Esophagus muscularis mucosa (tissue), 4 donors: Measurements from ENCODE around the gene BAIAP2. TPM values are rescaled to one million over a fixed set of nuclear protein-coding genes. Genes with fewer than 3 reads are reported as not detected.

Experiments
- DNase-seq: peaks from one replicate; pipeline ENCODE4 v3.0.0-alpha.2; 2017; ENCODE audit errors: extremely low spot score
- H3K27ac ChIP-seq, 4 donors: fragments of 200-600 bp; sonication (generic); replicated peaks in 1 of 4; 1 replicate in 3 of 4; 2 replicates in 1 of 4; pipeline ENCODE4 v1.5.1; 2016 to 2019; ENCODE audit warnings: mild to moderate bottlenecking in 1 of 4
- H3K27me3 ChIP-seq, 4 donors: fragments of 200-600 bp; sonication (generic); one replicate each; pipeline versions ENCODE4 v1.5.1 to v1.6.0; 2016 to 2019
- H3K36me3 ChIP-seq, 4 donors: fragments of 200-600 bp; sonication (generic); one replicate each; pipeline ENCODE4 v1.5.1; 2016 to 2019
- H3K4me1 ChIP-seq, 4 donors: fragments of 200-600 bp; sonication (generic); one replicate each; pipeline ENCODE4 v1.5.1; 2016 to 2019
- H3K4me3 ChIP-seq, 4 donors: fragments of 200-600 bp; sonication (generic); 1 replicate in 2 of 4; 2 replicates in 2 of 4; pipeline ENCODE4 v1.5.1; 2016 to 2019; ENCODE audit warnings: mild to moderate bottlenecking in 4 of 4, moderate library complexity in 1 of 4
- H3K9me3 ChIP-seq, 4 donors: fragments of 200-600 bp; sonication (generic); 1 replicate in 3 of 4; 2 replicates in 1 of 4; pipeline ENCODE4 v1.5.1; 2016 to 2019
- CTCF ChIP-seq, 3 experiments: fragments of 200-600 bp in 2 of 3; fragments of 450-650 bp in 1 of 3; sonication (generic) in 2 of 3; IDR thresholded peaks; one replicate each; pipeline ENCODE4 v1.5.1; 2017 to 2019; ENCODE audit warnings: antibody characterized with exemption in 3 of 3, mild to moderate bottlenecking in 2 of 3, moderate library complexity in 1 of 3
- EP300 ChIP-seq: sonication (generic); formaldehyde crosslinking; IDR thresholded peaks from one replicate; pipeline ENCODE4 v1.6.1; 2017; ENCODE audit warnings: antibody characterized with exemption
- POLR2A ChIP-seq: fragments of 450-650 bp; IDR thresholded peaks from one replicate; pipeline ENCODE4 v1.6.1; 2017; ENCODE audit warnings: antibody characterized with exemption, moderate library complexity, mild to moderate bottlenecking, low read depth
- POLR2AphosphoS5 ChIP-seq, 2 donors: sonication (generic); formaldehyde crosslinking; IDR thresholded peaks; one replicate each; pipeline ENCODE4 v1.6.1; 2017; ENCODE audit warnings: antibody characterized with exemption in 2 of 2
- WGBS: methylation state at CpG from one replicate; pipeline ENCODE4 v1.1.5; 2018; 5-methylcytosine and 5-hydroxymethylcytosine counted together
- intact Hi-C: fragments of 100-400 bp; cut with DNase I; formaldehyde crosslinking; loops from one replicate; pipeline ENCODE4 v1.15.1; 2023
- total RNA-seq, 4 donors: library from RNA; depleted of rRNA; stranded (reverse); fragments of >200 nt; gene quantifications; one replicate each; pipeline versions ENCODE4 v1.1.0 to v1.2.1, GENCODE V29; 2016

Gene BAIAP2
- total RNA-seq, 4 donors from 2014 or later: 31.1 to 54.5 (median 36.7) TPM

DNA sequence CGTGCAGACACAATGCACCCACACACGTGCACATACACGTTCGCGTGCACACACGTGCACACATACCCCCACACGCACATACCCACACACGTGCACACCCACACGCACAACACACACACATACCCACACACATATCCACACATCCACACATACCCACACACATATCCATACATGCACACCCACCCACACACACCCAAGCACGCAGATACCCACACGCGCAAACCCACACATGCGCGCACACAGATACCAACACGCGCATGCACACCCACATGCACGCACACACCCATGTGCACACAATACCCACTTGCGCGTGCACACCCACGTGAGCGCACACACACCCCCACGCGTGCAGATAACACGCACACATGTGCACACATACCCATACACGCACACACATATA lies 103.5 kb downstream of the BAIAP2 start:
- H3K4me1 ChIP-seq: peaks cover 9 to 23% (median 10%) of the 10 kb centered on the region in 4 donors
- H3K4me3 ChIP-seq: no peak overlapping the region
- H3K9me3 ChIP-seq: no peaks in the 10 kb centered on the region
- WGBS: 93% methylated on average over 25 of the region's 25 CpGs
- TF ChIP-seq POLR2A (no peak), POLR2AphosphoS5 (IDR thresholded peaks at IDR 0.05) (no peak), EP300 (no peak), CTCF (IDR thresholded peaks at IDR 0.05) (no peak)
- intact Hi-C loops: no loop called here
- H3K27me3 ChIP-seq: no peaks in the 10 kb centered on the region
- H3K27ac ChIP-seq: no peak overlapping the region
- peaks cover 0 to 5% (median 0%) of the 10 kb centered on the region in 4 donors for H3K36me3 ChIP-seq
- no peak for DNase-seq

GRCh38 chr17:81139428-81139827 lies 104.5 kb downstream of the BAIAP2 start:
- Histone ChIP-seq H3K27ac (no peak overlapping the region), H3K4me3 (no peak overlapping the region), H3K9me3 (no peaks in the 10 kb centered on the region), H3K4me1 (peaks cover 9 to 27% (median 10%) of the 10 kb centered on the region in 4 donors), H3K36me3 (no peaks in the 10 kb centered on the region), H3K27me3 (no peaks in the 10 kb centered on the region)
- TF ChIP-seq CTCF (IDR thresholded peaks at IDR 0.05) (no peak), POLR2A (no peak), EP300 (no peak), POLR2AphosphoS5 (IDR thresholded peaks at IDR 0.05) (no peak)
- intact Hi-C loops: no loop called here
- DNase-seq: no peak
- 87% methylated on average over 8 of the region's 8 CpGs for WGBS

- no peak for TF ChIP-seq EP300
- TF ChIP-seq CTCF (IDR thresholded peaks at IDR 0.05): no peak
- TF ChIP-seq POLR2A: no peak
- TF ChIP-seq POLR2AphosphoS5 (IDR thresholded peaks at IDR 0.05): no peak
- H3K27me3 ChIP-seq: no peaks in the 10 kb centered on the region
- 68% methylated on average over 8 of the region's 8 CpGs for WGBS
- intact Hi-C loops: loop anchor here (5.0 kb wide), 1 partner anchor 57 kb away; no protein-coding TSS in a partner anchor
- no peak overlapping the region for H3K27ac ChIP-seq
- H3K4me1 ChIP-seq: peaks cover 9 to 27% (median 10%) of the 10 kb centered on the region in 4 donors
- no peak for DNase-seq
- H3K9me3 ChIP-seq: no peaks in the 10 kb centered on the region
- no peaks in the 10 kb centered on the region for H3K36me3 ChIP-seq
- H3K4me3 ChIP-seq: no peak overlapping the region
These were observed 105.1 kb downstream of the BAIAP2 start for GRCh38 chr17:81140018-81140417.

DNA sequence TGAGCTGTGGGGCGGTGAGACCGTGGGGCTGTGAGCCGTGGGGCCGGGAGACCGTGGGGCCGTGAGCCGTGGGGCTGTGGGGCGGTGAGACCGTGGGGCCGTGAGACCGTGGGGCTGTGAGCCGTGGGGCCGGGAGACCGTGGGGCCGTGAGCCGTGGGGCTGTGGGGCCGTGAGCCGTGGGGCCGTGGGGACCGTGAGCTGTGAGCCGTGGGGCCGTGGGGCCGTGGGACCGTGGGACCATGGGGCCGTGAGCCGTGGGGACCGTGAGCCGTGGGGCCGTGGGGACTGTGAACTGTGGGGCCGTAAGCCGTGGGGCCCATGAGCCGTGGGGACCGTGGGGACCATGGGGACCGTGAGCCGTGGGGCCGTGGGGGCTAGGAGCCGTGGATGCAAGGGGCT lies 105.7 kb downstream of the BAIAP2 start:
- Histone ChIP-seq H3K4me3 (no peak overlapping the region), H3K4me1 (peaks cover 9 to 25% (median 10%) of the 10 kb centered on the region in 4 donors), H3K27ac (no peak overlapping the region), H3K27me3 (no peaks in the 10 kb centered on the region), H3K36me3 (no peaks in the 10 kb centered on the region), H3K9me3 (no peaks in the 10 kb centered on the region)
- intact Hi-C loops: loop anchor here (5.0 kb wide), 1 partner anchor 57 kb away; no protein-coding TSS in a partner anchor
- WGBS: 95% methylated on average over 36 of the region's 37 CpGs
- no peak for DNase-seq
- TF ChIP-seq POLR2AphosphoS5 (IDR thresholded peaks at IDR 0.05): no peak
- no peak for TF ChIP-seq POLR2A
- no peak for TF ChIP-seq EP300
- no peak for TF ChIP-seq CTCF (IDR thresholded peaks at IDR 0.05)
